ENCODE measurements around the gene ALLC. TPM values are rescaled to one million over a fixed set of nuclear protein-coding genes. Genes with fewer than 3 reads are reported as not detected.

ALLC gene
- total RNA-seq, 4 donors from 2014 or later, result not detected

DNA sequence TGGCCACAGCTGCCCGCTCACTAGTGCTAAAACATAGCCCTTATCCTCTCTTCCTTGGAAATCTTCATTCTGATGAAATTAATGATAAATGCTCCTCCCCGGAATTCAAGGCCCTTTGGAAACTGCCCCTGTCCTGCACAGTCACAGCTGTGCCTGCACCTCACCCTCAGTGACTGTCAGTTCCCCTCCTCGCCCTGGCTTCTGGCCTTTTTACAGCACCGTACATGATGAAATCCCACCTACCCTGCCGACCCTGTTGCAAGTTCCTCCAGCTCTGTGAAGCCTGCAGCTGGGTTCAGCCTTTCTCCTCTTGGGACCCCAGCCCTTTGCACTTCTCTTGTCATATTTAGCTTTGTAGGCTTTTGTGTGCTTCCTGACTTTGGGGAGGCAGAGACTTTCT, 93.8 kb downstream of the ALLC start:
- Histone ChIP-seq H3K4me1 (peaks cover 0 to 11% (median 9%) of the 10 kb centered on the region in 4 donors), H3K27ac (replicated peaks in 1 of 4) (no peak overlapping the region), H3K27me3 (peaks cover 0 to 10% (median 0%) of the 10 kb centered on the region in 4 donors), H3K36me3 (no peaks in the 10 kb centered on the region), H3K4me3 (no peak overlapping the region), H3K9me3 (no peaks in the 10 kb centered on the region)
- TF ChIP-seq EP300 (IDR thresholded peaks at IDR 0.05) (no peak), POLR2A (IDR thresholded peaks at IDR 0.05; ENCODE audit: low read depth) (no peak), POLR2AphosphoS5 (IDR thresholded peaks at IDR 0.05) (no peak)
- TF ChIP-seq, protein P1, sequence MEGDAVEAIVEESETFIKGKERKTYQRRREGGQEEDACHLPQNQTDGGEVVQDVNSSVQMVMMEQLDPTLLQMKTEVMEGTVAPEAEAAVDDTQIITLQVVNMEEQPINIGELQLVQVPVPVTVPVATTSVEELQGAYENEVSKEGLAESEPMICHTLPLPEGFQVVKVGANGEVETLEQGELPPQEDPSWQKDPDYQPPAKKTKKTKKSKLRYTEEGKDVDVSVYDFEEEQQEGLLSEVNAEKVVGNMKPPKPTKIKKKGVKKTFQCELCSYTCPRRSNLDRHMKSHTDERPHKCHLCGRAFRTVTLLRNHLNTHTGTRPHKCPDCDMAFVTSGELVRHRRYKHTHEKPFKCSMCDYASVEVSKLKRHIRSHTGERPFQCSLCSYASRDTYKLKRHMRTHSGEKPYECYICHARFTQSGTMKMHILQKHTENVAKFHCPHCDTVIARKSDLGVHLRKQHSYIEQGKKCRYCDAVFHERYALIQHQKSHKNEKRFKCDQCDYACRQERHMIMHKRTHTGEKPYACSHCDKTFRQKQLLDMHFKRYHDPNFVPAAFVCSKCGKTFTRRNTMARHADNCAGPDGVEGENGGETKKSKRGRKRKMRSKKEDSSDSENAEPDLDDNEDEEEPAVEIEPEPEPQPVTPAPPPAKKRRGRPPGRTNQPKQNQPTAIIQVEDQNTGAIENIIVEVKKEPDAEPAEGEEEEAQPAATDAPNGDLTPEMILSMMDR (IDR thresholded peaks at IDR 0.05), result no peak
- WGBS, result 52% methylated on average over 5 of the region's 5 CpGs
- intact Hi-C loops (cut with DNase I), result no loop called here
- DNase-seq (ENCODE audit: extremely low spot score), result no peak

Small RNAs within 50 kb of the gene (small RNA-seq; reads per million reads assigned to genes)
- 0 reads per million in 3 donors for gene TMSB4XP2

Other genes with a start within 250 kb of the ALLC start
- gene ADI1, start 138.7 kb upstream of the ALLC start, total RNA-seq, result 100 to 1,000 TPM in 1 of 4 donors, 10 to 100 TPM in 3; 90.0 to 130 (median 96.9) TPM
- gene RNASEH1, start 99.9 kb upstream of the ALLC start, total RNA-seq, result 10 to 100 TPM; 30.2 to 36.5 (median 34.5) TPM
- 1,000 to 10,000 TPM in 3 of 4 donors, 100 to 1,000 TPM in 1; 950 to 4,390 (median 2,121) TPM for gene RPS7, start 82.9 kb upstream of the ALLC start, total RNA-seq
- 10 to 100 TPM in 1 of 4 donors, 1 to 10 TPM in 3; 2.1 to 19.1 (median 6.6) TPM for gene COLEC11, start 63.1 kb upstream of the ALLC start, total RNA-seq
- under 1 TPM in 1 of 4 donors, not detected in 3; 0.83 TPM for gene DCDC2C, start 45.4 kb downstream of the ALLC start, total RNA-seq